HFFc6 (cell line): ENCODE results near the gene RBM28. TPM values are rescaled to one million over a fixed set of nuclear protein-coding genes. Genes with fewer than 3 reads are reported as not detected.

Source experiments
- DNase-seq: peaks from one replicate; pipeline ENCODE4 v3.0.0-alpha.2; 2018
- H3K27ac Mint-ChIP-seq: 2 replicates; pipeline ENCODE4 v1.8.0; 2020; ENCODE audit warnings: mild to moderate bottlenecking, mixed read lengths
- H3K27me3 Mint-ChIP-seq: 2 replicates; pipeline ENCODE4 v1.8.0; 2021; ENCODE audit warnings: mild to moderate bottlenecking, moderate library complexity, mixed read lengths; ENCODE audit not compliant: insufficient read depth
- H3K36me3 Mint-ChIP-seq: 2 replicates; pipeline ENCODE4 v1.8.0; 2021; ENCODE audit warnings: low read depth, mixed read lengths
- H3K4me1 Mint-ChIP-seq: 2 replicates; pipeline ENCODE4 v1.8.0; 2020; ENCODE audit warnings: low read depth, mixed read lengths
- H3K4me3 Mint-ChIP-seq: 2 replicates; pipeline ENCODE4 v1.8.0; 2020; ENCODE audit warnings: mild to moderate bottlenecking, moderate library complexity, mixed read lengths
- H3K9me3 Mint-ChIP-seq: 2 replicates; pipeline ENCODE4 v1.8.0; 2020; ENCODE audit warnings: mild to moderate bottlenecking, mixed read lengths
- CTCF ChIP-seq: fragments of 200-600 bp; sonication (generic); IDR thresholded peaks from 2 replicates; pipeline ENCODE4 v1.5.0; 2021; ENCODE audit warnings: antibody characterized with exemption, mild to moderate bottlenecking
- total RNA-seq, 6 experiments: library from RNA; stranded (reverse); fragmentation: NEBNext Ultra II Directional; extraction: Animal tissue kit (Norgen Biotek cat#: 25700); gene quantifications; 2 replicates in 1 of 6; 3 replicates in 5 of 6; pipeline ENCODE4 v1.2.3, GENCODE V29; 2021

RBM28 gene
- total RNA-seq, 6 experiments from 2014 or later = 36.1 to 44.4 (median 37.8) TPM

GRCh38 chr7:128384726-128385125, 41.0 kb upstream of the RBM28 start:
- Mint-ChIP-seq H3K27ac (no peak overlapping the region), H3K4me1 (peaks cover 5% of the 10 kb centered on the region), H3K27me3 (peaks cover 12% of the 10 kb centered on the region), H3K4me3 (no peak overlapping the region), H3K9me3 (no peaks in the 10 kb centered on the region), H3K36me3 (no peaks in the 10 kb centered on the region)
- no peak for TF ChIP-seq CTCF
- DNase-seq = no peak

GRCh38 chr7:128383776-128384175, 40.1 kb upstream of the RBM28 start:
- DNase-seq = no peak
- Mint-ChIP-seq H3K36me3 (no peaks in the 10 kb centered on the region), H3K27ac (no peak overlapping the region), H3K27me3 (peaks cover 12% of the 10 kb centered on the region), H3K4me3 (no peak overlapping the region), H3K4me1 (peaks cover 5% of the 10 kb centered on the region), H3K9me3 (no peaks in the 10 kb centered on the region)
- no peak for TF ChIP-seq CTCF

DNA sequence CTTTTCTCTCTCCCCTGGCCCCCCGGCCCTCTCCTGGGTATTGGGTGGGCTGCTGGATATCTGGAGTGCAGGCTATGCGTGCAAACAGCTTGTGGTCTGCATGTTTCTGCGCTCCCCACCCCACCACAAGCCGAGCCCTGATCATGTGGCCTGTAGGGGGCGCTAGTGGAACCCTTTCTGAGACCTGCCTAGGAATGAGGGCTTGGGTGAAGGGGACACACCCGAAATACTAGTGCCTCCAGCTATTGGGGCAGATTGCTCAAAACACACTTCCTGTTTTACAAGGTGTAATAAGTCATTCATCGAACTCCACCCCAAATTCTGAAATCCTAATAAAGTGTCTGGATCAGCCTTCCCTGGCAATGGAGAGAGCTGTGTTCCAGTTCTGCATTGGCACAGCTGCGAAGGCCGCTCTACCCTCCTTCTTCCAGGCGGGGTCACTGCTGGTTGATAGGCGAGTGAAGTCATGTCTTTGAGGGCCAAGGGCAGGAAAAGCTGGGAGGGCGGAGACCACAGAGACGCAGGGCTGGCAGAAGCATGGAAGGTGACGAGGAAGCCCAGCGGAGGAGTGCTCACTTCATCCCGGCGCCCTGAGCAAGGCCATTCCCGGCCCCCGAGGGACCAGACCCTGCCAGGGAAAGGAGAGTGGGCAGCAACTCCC, 37.6 kb upstream of the RBM28 start:
- no peak for DNase-seq
- Mint-ChIP-seq H3K36me3 (no peaks in the 10 kb centered on the region), H3K4me1 (no peaks in the 10 kb centered on the region), H3K4me3 (no peak overlapping the region), H3K9me3 (no peaks in the 10 kb centered on the region), H3K27ac (no peak overlapping the region), H3K27me3 (peaks cover 28% of the 10 kb centered on the region)
- TF ChIP-seq CTCF = peak; percentile 82

GRCh38 chr7:128380483-128381106, 36.9 kb upstream of the RBM28 start:
- no peak for DNase-seq
- Mint-ChIP-seq H3K4me1 (no peaks in the 10 kb centered on the region), H3K27me3 (peaks cover 29% of the 10 kb centered on the region)

DNA sequence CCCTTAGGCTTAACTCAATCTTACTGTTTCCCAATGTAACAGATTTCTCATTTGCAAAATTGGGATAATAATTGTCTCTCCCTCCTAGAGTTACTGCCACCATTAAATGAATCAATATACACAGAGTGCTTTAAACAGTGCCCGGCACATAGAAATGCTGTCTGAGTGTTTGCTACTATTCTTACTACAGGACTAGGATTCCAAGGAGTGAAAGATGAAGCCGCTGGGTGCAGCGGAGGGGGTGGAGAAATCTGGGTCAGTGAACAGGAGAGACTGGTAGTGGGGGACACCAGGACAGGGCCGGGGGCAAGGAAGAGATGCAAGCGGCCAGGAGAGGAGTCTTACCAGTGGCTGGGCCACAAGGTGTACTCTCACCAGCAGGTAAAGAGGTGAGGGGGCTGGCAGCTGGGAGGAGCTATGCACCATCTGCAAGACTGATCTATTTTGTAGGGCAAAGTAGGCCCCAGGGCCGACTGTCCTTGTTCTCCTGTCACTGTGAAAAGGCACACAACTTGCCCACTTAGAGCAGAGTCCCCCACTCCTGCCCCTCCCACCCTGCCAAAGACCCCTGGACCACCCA, 36.3 kb upstream of the RBM28 start:
- H3K27ac Mint-ChIP-seq = no peak overlapping the region
- H3K9me3 Mint-ChIP-seq = no peaks in the 10 kb centered on the region
- TF ChIP-seq CTCF = no peak
- DNase-seq = no peak
- peaks cover 28% of the 10 kb centered on the region for H3K27me3 Mint-ChIP-seq
- H3K4me3 Mint-ChIP-seq = no peak overlapping the region
- no peaks in the 10 kb centered on the region for H3K4me1 Mint-ChIP-seq
- no peaks in the 10 kb centered on the region for H3K36me3 Mint-ChIP-seq

More at GRCh38 chr7:128380483-128381106, 36.9 kb upstream of the RBM28 start:
- Mint-ChIP-seq H3K36me3 (no peaks in the 10 kb centered on the region), H3K4me3 (no peak overlapping the region), H3K9me3 (no peaks in the 10 kb centered on the region), H3K27ac (no peak overlapping the region)
- no peak for TF ChIP-seq CTCF
